GM20431 (cell line): Measurements from ENCODE around the gene CFAP45.

Experiments used
- in situ Hi-C: fragments of 300-500 bp; cut with MseI, MboI; formaldehyde crosslinking; loops from one replicate; pipeline ENCODE4 v1.15.0; 2020; ENCODE audit warnings: low sequenced_read_pairs; ENCODE audit not compliant: unreplicated experiment

The CFAP45 gene

DNA sequence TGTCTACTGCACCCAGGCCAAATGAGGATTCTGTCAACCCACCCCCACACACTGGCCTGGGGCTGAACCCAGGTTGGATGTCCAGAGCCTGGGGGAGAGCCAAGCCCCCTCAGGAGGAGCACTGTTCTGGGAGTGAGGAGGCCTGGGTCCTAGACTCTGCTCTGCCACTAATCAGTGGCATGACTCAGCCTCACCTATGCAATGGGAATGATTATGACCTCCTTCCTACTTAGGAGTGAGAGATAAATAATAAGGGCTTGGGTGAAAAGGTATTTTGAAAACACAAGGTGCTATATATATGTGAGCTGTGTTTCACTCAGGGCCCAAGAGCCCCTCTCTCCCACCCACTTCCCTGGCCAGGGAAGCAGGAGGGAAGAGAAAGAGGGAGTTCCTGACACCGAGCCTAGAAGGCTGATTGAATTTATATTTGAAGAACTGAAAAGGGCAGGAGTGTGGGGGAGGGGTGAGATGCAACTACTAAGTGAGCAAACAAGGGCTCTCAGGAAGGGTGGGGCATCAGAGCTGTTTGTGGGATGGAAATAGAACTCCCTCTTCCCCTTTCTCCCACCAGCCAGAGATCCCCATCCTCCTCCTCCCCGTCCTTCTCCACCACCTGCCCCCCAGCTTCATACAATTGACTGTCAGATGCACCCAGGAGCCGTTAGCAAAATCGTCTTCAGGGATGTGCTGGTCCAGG, 37.2 kb upstream of the CFAP45 start:
- in situ Hi-C loops, result no loop called here

DNA sequence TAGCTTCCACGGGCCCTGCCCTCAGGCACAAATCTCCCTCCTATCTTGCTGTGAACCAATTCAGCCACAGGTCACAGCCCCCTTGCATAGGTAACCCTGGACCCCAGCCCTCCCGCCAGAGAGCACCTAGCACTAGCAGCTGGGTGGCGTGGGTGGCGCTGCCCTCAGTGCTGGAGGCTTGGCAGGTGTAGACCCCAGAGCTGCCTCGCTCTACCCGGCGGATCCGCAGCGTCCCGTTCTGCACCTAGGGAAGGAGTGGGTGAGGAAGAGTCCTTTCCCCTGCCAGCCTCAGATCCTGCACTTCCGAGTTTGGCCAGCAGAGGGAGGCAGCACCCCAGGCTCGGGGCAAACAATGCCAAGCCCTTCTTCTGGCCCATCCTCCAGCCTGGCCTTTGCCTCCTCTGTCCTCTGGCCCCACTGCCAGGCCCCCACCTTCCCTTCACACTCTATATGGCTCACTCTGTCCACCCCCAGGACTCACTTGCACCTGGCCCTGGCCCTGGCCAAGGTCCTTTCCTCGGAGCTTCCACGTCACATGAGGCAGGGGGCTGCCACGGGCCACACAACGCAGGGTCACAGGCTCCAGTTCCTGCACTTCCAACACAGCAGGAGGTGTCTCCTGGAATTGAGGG, 36.4 kb upstream of the CFAP45 start:
- in situ Hi-C loops, result no loop called here

DNA sequence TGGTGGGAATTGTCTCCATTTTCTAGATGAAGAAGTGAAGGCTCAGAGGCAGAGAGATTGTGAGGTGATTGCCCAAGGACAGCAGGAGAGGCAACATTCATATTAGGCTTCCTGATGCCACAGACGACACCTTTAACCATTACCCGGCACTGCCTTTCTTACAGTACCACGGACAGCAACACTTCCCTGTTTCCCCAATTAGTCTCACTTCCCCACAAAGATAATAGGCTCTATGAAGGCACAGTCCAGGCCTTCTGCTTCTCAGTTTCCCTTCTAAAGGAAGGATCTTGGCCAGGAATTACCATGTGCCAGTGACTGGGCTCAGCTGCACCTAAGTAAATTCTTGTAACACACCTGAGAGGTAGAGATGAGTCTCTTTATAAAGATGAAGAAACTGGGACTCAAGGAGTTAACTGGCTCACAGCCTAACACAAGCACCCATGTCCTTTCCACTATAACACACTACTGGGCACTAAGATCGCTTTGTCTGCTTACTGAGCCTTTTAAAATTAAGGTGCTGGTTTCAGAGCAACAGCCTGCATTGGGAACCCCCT, 35.8 kb upstream of the CFAP45 start:
- in situ Hi-C loops, result no loop called here

DNA sequence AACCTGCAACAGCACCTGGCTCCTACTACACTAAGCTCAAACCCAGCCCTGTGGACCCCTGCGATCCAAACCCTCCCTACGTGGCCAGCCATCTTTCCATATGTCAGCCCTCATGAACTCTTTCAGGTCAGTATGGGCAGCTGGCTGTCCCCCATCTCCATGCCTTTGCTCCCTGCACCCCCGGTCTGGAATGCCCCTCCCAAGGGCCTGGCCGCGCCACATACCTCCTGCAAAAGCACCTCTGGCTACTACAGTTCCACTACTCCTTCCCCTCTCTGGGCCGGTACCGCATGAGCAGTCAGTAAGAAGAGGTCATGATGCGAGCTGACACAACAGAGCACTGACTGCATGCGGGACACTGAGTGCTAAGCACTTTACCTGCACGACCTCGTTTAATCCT, 35.3 kb upstream of the CFAP45 start:
- in situ Hi-C loops, result no loop called here

DNA sequence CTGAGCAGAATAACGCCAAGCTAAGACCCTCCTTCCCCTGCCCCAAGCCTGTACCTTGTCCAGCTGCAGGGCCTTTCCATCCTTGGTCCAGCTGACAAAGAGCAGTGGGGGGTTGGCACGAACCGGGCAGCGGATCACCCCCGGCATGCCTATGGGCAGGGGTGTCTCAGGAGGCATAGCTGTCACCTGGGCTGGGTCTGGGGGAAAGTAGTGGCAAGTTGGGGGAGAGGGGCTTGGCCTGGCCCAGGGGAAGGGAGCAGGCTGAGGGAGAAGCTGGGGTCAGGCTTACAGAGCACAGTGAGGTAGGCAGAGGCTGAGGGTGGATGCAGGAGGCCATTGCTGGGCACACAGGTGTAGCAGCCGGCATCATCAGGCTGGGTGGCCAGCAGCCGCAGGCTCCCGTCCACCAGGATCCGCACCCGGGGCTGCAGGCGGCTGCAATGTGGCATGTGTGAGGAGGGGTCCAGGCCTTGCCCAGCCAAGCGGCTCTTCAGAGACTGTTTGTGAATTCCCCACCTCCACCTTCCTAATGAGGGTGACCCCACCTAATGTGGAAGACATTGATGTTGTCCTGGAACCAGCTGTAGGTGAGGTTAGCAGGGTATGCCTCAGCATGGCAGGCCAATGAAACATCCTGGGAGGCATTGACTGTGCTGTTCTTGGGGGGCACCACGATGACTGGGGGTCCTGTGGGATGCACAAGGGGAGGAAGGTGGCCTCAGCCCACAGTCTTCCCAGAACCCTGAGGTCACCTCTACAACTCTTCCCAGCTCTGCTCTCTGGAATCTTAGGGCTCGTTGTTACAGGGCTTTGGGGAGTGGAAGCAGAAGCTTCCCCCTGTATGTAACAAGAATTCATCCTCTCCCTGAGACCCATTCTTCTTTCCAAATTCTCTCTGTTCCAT, 34.4 kb upstream of the CFAP45 start:
- in situ Hi-C loops, result no loop called here

DNA sequence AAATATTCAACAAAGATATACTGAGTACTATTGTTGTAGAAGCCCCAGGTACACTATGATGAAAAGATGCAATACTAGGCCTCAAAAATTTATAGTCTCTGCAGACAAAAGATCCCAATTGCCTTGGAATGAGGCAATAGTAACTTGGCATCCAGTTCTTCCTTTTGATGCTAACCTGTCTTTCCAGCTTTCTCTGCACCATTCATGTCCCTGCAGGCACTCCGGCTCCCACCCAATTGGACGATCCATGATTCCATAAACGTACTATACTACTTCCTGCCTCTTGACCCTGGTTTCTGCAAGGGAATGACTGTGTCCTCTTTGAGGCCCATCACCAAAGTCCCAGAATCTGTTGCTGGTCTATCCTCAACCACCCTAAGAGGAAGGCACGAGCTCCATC, 33.4 kb upstream of the CFAP45 start:
- in situ Hi-C loops, result no loop called here

DNA sequence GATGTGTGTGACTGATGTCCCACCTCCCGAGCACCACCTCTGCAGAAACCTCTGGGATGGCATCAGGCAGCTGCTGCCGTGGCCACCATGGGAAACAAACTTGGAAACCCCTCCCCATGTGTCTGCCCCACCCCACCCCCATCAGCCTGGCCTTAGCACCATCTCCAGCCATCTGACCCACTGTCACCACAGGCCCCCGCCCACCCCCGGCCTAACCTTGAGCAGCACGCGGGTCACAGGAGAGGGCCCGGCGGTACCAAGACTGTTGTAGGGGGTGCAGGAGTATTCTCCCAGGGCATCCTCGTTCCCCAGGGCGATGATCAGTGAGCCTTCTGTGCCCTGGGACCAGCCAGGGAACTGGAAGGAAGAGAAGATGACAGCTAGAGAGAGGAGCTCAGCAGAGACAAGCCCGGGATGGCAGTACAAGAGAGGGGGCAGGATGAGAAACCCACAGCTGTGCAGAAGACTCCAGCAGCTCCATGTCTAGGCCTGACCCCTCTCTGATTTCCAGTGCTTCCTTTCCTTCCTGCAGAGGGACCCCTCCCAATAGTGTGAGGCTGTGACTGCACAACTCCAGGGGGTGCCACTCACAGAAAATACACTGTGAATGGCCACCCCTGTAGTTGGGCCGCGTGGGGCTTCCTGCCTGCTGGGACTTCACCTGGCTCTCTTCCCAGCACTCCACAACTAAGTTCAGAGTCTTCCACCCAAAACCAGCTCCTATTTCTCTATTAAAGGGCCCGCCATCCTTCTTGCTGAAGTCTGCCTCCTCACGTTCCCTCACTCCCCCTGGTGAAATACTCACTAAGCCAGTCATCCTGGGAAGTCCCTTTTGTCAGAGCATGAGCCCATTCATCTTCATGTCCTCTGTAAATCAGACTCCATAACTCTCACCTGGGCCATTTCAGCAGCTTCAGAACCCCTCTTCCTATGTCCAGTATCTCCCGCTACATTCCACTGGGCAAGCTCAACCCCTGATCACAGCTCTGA, 32.6 kb upstream of the CFAP45 start:
- in situ Hi-C loops, result no loop called here

DNA sequence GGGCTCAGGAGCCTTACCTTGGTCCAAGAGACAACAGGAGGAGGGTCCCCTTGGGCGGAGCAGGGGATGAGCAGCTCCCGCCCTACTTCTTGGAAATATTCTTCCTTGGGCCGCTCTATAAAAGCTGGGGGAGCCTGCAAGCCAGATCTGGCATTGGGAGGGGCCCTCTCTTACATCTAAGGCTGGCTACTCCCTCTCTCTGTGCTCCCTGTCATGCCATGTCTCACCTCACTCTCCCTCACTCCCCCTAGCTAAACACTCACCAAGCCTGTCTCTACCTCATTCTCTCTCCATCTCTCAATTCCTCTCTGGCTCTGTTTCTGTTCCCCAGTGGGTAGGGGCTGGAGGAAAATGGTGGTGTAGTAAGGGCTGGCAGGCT, 31.8 kb upstream of the CFAP45 start:
- in situ Hi-C loops, result no loop called here

DNA sequence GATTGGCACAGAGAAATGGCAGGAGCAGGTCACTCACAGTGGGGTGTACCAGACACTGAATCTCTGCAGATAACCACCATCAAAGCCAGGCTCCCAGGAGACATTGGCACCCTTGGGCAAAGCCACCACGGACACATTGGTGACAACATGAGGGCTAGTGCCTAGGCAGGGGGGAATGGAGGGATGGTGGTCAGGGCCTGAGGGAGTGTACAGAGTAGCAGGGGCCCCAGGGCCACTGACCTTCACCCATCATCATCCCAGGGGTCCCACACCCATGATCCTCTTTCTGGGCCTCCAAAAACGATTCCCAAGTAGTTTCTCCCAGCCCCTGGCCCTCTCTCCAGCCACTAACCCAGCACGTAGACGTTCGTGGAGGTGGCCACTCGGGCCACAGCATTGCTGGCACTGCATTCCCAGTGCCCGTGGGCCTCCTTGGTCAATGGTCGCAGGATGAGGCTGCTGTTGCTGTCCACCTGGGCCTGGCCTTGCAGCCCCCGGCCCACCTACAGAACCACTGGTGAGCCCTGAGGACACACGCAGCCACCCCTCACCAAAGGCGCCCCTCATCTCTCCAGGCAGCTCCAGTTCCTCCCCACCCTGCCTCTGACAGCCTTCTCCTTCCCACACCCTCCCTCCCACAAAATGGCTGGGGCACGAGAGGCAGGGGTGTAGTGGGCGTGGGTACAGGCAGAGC, 31.3 kb upstream of the CFAP45 start:
- in situ Hi-C loops, result no loop called here

DNA sequence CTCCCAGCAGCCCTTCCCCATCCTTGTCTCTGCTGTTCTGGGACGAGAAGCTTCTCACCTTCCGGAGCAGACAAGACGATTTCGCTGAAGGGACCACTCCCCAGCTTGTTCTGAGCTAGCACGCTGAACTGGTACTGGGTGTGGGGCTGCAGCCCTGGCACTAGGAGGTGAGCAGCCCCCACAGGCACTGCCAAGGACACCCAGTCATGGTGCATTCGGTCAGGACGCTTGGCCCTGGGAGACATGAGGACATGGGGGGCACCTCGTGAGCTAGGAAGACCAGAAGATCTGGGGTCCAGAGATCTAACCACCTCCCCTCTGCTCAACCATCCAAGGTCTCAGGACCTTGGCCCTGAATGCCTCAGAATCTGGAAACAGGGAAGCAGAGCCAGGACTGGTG, 30.7 kb upstream of the CFAP45 start:
- in situ Hi-C loops, result no loop called here

DNA sequence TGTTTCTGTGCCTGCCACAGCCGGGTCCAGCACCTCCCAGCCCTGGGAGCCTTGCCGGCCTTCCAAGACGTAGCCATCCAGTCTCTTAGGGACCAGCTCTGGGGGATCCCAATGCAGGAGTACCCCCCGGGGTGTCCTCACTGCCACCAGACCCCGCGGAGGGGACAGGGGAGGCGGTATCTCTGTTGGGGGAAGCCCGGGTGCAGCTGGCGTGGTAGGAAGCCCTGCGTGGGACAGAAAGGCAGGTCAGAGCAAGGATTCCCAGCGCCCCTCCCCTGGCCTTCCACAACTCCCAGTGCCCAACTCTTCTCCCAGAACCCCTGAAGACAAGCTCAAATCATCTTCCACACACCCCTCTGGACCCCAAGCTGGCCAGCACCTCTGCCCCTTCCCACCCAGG, 30.3 kb upstream of the CFAP45 start:
- in situ Hi-C loops, result no loop called here

DNA sequence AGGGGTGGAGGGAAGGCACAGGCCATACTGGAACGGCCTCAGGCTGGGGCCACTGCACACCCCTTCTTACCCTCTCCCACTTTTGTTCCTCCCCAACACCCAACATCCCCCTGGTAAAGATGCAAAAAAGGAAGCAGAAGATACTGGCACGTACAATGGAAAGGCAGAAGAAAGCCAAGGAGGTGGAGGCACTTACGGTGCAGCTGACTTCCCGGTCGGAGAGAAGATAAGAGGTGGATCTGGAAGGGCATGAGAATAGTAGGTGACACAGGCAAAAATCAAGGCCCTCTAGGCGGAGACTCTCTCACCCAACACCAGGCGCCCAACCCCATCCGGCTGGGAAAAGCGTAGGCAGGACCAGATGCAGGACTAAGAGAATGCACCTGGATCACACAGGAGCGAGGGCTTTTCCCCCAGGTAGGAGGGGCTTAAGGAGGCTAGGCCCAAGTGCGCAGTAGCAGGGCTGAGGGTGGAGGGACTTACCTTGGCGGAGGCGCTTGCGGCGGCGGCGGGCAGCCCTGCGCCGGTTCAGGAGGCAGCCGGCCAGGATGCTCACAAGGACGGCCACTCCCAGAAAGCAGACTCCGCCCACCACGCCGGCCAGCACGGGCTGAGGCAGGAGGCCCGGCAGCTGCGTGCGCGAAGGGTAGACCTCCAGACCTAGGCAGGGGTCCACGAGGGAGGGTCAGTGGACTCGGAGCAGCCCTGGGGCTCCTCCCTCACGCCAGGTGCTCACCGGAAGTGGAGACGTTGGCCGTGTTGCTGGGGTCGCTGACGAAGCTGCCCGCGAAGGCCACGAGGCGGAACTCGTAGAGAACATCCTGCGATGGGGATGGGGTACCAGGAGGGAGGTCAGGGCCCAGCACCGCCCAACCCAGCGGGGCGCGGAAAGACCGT, 29.4 kb upstream of the CFAP45 start:
- in situ Hi-C loops, result no loop called here

DNA sequence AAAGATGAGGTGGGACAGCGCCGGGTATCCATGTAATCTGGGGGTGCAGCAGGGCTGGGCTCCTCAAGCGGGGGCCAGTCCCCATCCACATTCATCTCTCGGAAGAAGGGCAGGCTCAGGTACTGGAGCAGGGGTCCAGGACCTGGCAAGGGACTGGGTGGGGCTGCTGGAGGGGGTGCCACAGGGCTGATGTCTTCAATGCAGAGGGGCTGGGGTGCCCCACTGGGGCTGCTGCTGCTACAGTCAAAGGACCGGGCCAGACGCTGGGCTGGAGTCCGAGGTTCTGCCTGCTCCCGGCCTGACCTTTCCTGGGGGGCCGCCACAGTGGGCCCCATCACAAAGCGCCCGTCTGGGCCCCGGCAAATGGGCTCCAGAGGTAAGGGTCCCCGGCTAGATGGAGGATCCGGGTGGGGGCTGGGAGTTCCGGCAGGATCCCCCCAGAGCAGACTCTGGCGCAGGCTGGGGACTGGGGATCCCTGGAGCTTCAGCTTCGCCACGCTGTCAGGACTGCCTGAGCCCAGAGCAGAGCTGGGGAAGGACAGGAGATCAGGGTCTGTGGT, 28.6 kb upstream of the CFAP45 start:
- in situ Hi-C loops, result no loop called here

DNA sequence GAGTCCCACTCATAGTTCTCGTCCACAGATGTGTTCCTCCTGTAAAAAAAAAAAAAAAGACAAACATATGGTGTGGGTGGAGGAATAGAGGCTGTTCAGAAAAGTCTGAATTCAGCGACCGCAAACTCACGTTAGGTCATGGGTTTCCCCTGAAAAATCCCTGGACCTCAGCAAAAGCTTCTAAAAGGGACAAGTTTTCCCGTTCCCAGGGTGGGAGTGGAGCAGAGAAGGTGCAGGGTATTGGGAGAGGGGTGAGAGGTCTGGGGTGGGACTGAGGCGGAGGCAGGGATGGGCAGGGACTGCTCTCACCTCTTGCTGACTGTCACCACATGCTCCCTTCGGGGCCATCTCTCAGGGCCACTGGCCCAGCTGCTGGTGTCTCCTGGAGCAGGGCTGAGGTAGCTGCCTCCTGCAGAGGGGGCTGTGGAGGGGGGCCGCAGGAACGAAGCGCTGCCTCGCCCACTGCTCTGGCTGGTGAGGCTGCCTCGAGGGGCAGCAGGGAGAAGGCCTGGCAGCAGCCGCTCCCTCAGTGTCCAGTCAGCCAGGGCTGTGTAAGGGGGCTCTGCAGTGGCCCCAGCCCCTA, 28.0 kb upstream of the CFAP45 start:
- in situ Hi-C loops, result no loop called here

DNA sequence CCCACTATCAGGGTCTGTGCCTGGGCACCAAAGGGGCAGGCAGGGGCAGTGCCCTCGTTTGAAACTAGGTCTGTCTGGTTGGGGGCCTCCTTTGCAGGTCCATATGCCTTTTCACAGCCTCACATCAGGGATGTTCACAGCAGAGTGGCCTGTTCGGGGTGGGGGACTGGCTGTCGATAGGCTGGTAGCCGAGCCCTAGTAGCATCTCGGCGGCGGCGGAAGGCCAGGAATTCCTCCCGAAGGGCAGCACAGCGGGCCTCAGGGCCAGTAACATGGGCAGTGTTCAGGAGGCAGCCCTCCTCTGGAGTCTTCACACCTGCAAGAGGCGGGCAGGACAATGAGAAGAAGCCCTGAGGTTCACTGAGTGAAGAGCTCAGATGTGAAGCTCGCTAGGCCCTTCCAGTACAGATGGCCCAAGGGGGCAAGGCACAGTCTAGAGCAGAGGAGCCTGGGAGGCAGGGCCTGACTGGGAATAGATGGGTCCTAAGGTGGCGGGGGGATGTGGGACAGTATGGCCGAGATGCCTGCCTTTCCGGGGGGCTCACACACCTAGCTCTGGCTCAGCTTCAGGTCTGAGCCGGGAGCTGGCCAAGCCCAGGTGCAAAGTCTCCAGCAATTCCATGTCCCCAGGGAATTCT, 27.4 kb upstream of the CFAP45 start:
- in situ Hi-C loops, result no loop called here

DNA sequence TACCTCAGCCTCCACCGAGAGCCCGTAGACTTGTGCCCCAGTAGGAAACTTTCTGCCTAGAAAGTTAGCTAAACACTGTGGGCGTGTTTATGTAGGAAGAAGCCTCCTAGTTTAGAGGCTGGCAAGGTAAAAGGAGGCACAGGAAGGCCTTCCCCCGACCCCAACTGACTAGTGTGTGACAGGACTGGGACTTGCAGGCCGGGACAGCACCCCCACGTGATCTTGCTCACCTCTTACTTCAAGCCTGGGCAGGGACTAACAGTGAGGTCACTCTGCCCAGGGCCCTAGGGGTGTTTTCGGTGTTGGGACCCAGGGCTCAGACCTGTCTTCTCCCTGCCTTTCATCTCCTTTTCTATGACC, 25.7 kb upstream of the CFAP45 start:
- in situ Hi-C loops, result no loop called here
